Stimulated activated CD4-positive, alpha-beta T cell treated with anti-CD3 and anti-CD28 coated beads, Interleukin-4, amount 100 ng/mL, for 4 hours (primary cell): ENCODE measurements around the gene RGL4.
"Not testable (repeated sequence)": the region's sequence is repeated elsewhere in the genome, so short reads cannot be mapped to it uniquely, and the experiment has no call there.

ENCODE experiments used
- DNase-seq, 2 experiments: peaks; one replicate each; pipeline ENCODE4 v3.0.0-alpha.2; 2020

Gene RGL4

GRCh38 chr22:23698673-23699235, 7.9 kb downstream of the RGL4 start:
- no peak for DNase-seq

DNA sequence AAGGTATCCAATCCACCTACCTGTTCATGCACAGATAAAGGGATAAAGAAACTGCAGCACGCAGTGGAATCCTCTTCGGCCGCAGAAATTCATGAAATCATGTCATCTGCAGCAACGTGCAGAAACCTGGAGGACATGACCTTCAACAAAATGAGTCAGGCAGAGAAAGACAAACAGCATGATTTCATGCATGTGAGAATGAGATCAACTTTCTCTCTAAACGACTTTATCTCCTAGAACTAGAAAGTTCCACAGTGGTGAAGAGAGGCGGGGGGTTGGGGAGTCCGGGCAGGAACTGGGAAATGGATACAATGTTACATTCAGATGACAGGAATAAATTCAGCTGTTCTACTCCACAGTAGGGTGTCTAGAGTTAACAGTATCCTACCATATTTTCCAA, 9.9 kb downstream of the RGL4 start:
- no peak for DNase-seq

- no peak for DNase-seq
Measured at GRCh38 chr22:23704062-23704461, 13.2 kb downstream of the RGL4 start.

DNA sequence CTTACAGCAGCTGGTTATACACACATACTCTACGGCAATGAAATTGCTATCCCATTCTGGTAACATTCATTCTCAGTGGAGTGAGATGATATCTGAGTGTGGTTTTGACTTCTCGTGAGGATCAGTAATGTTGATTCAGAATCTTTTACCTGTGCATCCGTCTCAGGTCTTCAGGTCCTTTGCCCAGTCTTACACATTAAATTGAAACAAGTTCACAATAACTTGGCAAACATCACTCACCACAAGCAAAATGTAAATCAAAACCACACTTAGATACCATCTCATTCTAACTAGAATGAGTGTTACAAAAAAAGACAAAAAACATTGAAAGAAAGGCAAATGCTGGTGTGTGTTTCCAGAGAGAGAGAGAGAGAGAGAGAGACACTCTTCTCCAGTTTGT, 14.0 kb downstream of the RGL4 start:
- no peak for DNase-seq

- no peak for DNase-seq
Measured at GRCh38 chr22:23705358-23705757, 14.5 kb downstream of the RGL4 start.

DNA sequence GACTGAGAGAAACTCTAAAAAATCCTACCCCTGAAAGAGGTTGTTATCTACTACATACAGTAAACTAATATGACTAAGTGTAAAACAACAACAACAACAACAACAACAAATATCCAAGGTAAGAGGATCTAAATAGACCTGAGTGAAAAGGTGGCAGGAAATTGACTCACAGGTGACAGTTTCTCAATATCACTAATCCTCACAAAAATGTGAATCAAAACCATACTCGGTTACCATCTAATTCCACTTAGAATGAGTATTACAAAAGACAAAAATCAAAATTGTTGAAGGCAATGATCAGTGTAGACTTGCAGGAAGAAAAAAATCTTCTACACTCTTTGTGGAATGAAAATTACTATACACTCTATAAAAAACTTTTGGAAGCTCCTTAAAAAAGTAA, 17.5 kb downstream of the RGL4 start:
- DNase-seq = no peak

GRCh38 chr22:23709107-23709506, 18.3 kb downstream of the RGL4 start:
- no peak for DNase-seq

DNA sequence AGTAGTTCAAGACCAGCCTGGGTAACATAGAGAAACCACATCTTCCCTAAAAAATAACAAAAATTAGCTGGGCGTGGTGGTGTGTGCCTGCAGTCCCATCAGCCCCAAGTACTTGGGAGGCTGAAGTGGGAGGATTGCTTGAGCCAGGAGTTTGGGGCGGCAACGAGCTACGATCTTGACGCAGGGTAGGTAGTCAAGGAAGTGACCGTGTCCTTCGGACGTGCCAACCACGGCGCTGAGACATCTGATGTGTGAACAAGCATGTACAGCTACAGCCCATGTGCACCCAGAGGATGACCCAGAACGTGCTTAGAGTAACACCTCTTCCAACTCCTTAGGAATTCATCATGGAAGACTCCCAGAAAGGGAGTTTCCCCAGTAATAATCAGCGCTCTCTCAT, 21.4 kb downstream of the RGL4 start:
- no peak for DNase-seq

GRCh38 chr22:23713696-23714595, 23.1 kb downstream of the RGL4 start:
- DNase-seq = no peak

GRCh38 chr22:23714596-23715578, 24.1 kb downstream of the RGL4 start:
- DNase-seq = no peak

DNA sequence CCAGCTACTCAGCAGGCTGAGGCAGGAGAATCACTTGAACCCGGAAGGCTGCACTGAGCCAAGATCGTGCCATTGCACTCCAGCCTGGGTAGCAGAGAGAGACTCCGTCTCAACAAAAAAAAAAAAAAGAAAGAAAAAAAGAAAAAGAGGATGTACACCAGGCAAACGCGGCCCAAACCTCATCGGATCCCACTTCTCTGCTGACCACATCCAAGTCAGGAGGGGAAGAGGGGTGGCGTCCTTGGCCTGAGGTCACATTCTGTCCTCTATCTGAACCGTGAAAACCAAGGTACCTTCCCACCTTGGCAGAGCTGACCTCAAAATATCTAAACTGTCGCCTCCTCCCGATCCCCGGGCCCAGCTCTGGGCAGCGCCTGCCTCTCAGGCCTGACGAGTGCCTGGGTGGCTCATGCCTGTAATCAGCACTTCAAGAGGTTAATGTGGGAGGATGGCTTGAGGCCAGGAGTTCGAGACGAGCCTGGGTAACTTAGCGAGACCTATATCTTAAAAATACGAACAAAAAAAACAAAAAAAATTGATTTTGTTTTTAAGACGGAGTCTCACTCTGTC, 25.1 kb downstream of the RGL4 start:
- no peak for DNase-seq

- peak; percentile 78 to 79 for DNase-seq
Measured at GRCh38 chr22:23716811-23717801, 26.3 kb downstream of the RGL4 start.

DNA sequence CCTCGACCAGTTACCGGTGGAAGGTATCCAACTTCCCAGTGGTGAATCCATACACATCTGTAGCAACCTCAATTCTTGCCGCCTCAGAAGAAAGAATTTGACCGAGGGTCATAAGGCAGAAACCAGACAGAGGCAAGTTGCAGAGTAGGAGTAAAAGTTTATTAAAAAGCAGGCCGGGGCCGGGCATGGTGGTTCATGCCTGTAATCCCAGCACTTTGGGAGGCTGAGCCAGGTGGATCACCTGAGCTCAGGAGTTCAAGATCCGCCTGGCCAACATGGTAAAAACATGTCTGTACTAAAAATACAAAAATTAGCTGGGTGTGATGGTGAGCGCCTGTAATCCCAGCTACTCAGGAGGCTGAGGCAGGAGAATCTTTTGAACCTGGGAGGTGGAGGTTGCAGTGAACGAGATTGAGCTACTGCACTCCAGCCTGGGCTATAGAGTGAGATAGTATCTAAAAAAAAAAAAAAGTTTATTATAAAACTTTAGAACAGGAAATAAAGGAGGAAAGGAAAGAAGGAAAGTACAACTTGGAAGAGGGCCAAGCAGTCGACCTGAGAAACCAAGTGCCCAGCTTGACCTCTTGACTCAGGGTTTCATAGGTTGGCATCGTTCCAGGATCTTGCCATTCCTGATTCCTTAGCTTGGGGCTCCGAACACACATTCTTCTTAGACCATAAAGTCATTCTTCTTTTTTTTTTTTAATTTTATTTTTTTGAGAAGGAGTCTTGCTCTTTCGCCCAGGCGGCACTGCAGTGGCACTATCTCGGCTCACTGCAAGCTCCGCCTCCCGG, 27.8 kb downstream of the RGL4 start:
- DNase-seq = no peak

- no peak for DNase-seq
Measured at GRCh38 chr22:23720855-23721254, 30.0 kb downstream of the RGL4 start.

GRCh38 chr22:23722160-23722559, 31.3 kb downstream of the RGL4 start:
- no peak for DNase-seq

- no peak for DNase-seq
Measured at GRCh38 chr22:23722724-23723123, 31.9 kb downstream of the RGL4 start.

GRCh38 chr22:23728108-23728507, 37.3 kb downstream of the RGL4 start:
- not testable (repeated sequence) for DNase-seq

- no peak for DNase-seq
Measured at GRCh38 chr22:23737696-23738095, 46.9 kb downstream of the RGL4 start.

GRCh38 chr22:23742505-23743264, 51.9 kb downstream of the RGL4 start:
- no peak for DNase-seq

- no peak for DNase-seq
Measured at GRCh38 chr22:23743303-23743705, 52.5 kb downstream of the RGL4 start.
